ENCODE results near the gene PRG3. TPM values are rescaled to one million over a fixed set of nuclear protein-coding genes. Genes with fewer than 3 reads are reported as not detected.

Gene PRG3
- total RNA-seq, 1 donor from 2014 or later, result not detected

GRCh38 chr11:57421805-57422204, 40.9 kb upstream of the PRG3 start:
- no peak overlapping the region for H3K4me3 Mint-ChIP-seq
- no peaks in the 10 kb centered on the region for H3K9me3 Mint-ChIP-seq
- TF ChIP-seq CTCF (conservative IDR thresholded peaks at IDR 0.05), result no peak
- H3K4me1 Mint-ChIP-seq, result peaks cover 27% of the 10 kb centered on the region
- no peak for DNase-seq (ENCODE audit: low read depth, low spot score)
- H3K27me3 Mint-ChIP-seq (ENCODE audit: low read depth), result no peaks in the 10 kb centered on the region
- H3K36me3 Mint-ChIP-seq (ENCODE audit: low read depth), result peaks cover 19% of the 10 kb centered on the region
- H3K27ac Mint-ChIP-seq (ENCODE audit: unreplicated experiment), result no peak overlapping the region

- Mint-ChIP-seq H3K9me3 (no peaks in the 10 kb centered on the region), H3K4me3 (no peak overlapping the region), H3K36me3 (ENCODE audit: low read depth) (peaks cover 20% of the 10 kb centered on the region), H3K27ac (ENCODE audit: unreplicated experiment) (no peak overlapping the region), H3K27me3 (ENCODE audit: low read depth) (no peaks in the 10 kb centered on the region), H3K4me1 (peaks cover 21% of the 10 kb centered on the region)
- no peak for TF ChIP-seq CTCF (conservative IDR thresholded peaks at IDR 0.05)
- no peak for DNase-seq (ENCODE audit: low read depth, low spot score)
These were observed 40.1 kb upstream of the PRG3 start for GRCh38 chr11:57421066-57421465.

- Mint-ChIP-seq H3K27me3 (ENCODE audit: low read depth) (no peaks in the 10 kb centered on the region), H3K4me1 (peaks cover 5% of the 10 kb centered on the region), H3K36me3 (ENCODE audit: low read depth) (peaks cover 28% of the 10 kb centered on the region)
These were observed 38.2 kb upstream of the PRG3 start for GRCh38 chr11:57419146-57419545.

GRCh38 chr11:57418131-57418530, 37.2 kb upstream of the PRG3 start:
- peaks cover 28% of the 10 kb centered on the region for H3K36me3 Mint-ChIP-seq (ENCODE audit: low read depth)
- no peaks in the 10 kb centered on the region for H3K4me1 Mint-ChIP-seq
- TF ChIP-seq CTCF (conservative IDR thresholded peaks at IDR 0.05), result no peak
- H3K9me3 Mint-ChIP-seq, result no peaks in the 10 kb centered on the region
- H3K27ac Mint-ChIP-seq (ENCODE audit: unreplicated experiment), result no peak overlapping the region
- H3K27me3 Mint-ChIP-seq (ENCODE audit: low read depth), result no peaks in the 10 kb centered on the region
- H3K4me3 Mint-ChIP-seq, result no peak overlapping the region
- no peak for DNase-seq (ENCODE audit: low read depth, low spot score)

More at GRCh38 chr11:57419146-57419545, 38.2 kb upstream of the PRG3 start:
- no peak overlapping the region for H3K27ac Mint-ChIP-seq (ENCODE audit: unreplicated experiment)
- no peak overlapping the region for H3K4me3 Mint-ChIP-seq
- DNase-seq (ENCODE audit: low read depth, low spot score), result no peak
- no peak for TF ChIP-seq CTCF (conservative IDR thresholded peaks at IDR 0.05)
- no peaks in the 10 kb centered on the region for H3K9me3 Mint-ChIP-seq

- DNase-seq (ENCODE audit: low read depth, low spot score), result no peak
- H3K27me3 Mint-ChIP-seq (ENCODE audit: low read depth), result no peaks in the 10 kb centered on the region
- no peak overlapping the region for H3K4me3 Mint-ChIP-seq
- TF ChIP-seq CTCF (conservative IDR thresholded peaks at IDR 0.05), result no peak
- H3K36me3 Mint-ChIP-seq (ENCODE audit: low read depth), result peaks cover 28% of the 10 kb centered on the region
- H3K27ac Mint-ChIP-seq (ENCODE audit: unreplicated experiment), result peak overlapping the region; percentile 8
- H3K9me3 Mint-ChIP-seq, result no peaks in the 10 kb centered on the region
- H3K4me1 Mint-ChIP-seq, result no peaks in the 10 kb centered on the region
These were observed 36.1 kb upstream of the PRG3 start for GRCh38 chr11:57417056-57417455.

- no peaks in the 10 kb centered on the region for H3K4me1 Mint-ChIP-seq
- H3K36me3 Mint-ChIP-seq (ENCODE audit: low read depth), result peaks cover 28% of the 10 kb centered on the region
- no peak overlapping the region for H3K4me3 Mint-ChIP-seq
- no peak for DNase-seq (ENCODE audit: low read depth, low spot score)
- H3K9me3 Mint-ChIP-seq, result no peaks in the 10 kb centered on the region
- no peak for TF ChIP-seq CTCF (conservative IDR thresholded peaks at IDR 0.05)
- no peak overlapping the region for H3K27ac Mint-ChIP-seq (ENCODE audit: unreplicated experiment)
- no peaks in the 10 kb centered on the region for H3K27me3 Mint-ChIP-seq (ENCODE audit: low read depth)
These were observed 35.5 kb upstream of the PRG3 start for GRCh38 chr11:57416436-57416835.

Data from neural crest cell (in vitro differentiated cells).